HG03045 (cell line): ENCODE data around the gene FGF14.

Experiments used
- ATAC-seq: cut with Tn5 transposase; IDR thresholded peaks from one replicate; pipeline ENCODE4 v1.9.1; 2021; ENCODE audit warnings: mild to moderate bottlenecking, moderate library complexity; ENCODE audit not compliant: unreplicated experiment

The FGF14 gene

DNA sequence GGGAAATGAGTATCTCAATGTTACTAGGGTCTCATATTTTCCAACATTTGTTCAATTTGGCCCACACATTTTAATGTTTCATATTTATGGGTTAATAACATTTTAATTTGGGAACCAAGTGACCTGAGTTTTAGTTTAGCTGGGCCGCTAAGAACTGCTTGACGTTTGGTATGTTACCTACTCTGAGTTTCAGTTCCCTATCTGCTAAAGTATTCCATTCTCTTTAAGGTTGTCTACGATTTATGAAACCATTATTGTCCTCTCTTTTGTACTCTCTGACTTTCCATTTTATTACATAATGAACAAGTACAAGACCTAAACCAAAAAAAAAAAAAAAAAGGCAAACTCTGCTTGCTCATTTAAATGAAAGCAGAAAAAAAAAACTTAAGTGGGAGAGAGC is 89.9 kb downstream of the FGF14 start:
- no peak for ATAC-seq

DNA sequence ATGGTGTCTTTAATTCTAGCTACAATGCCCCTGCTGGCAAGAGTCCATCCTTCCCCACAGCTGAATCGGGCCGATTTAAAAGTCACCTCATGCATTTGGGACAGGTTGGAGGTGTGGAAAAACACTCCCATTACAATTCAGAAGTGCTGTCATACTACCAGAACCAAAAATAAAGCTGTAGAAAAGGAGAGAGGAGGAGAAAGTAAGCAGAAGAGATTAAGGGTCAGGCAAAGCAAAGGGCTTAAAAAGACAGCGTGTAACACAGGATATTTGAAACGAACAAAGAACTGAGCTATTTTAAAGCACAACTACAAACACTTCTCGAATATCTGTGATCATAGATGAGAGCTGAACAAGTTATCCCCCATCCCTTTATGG is 90.4 kb downstream of the FGF14 start:
- no peak for ATAC-seq

DNA sequence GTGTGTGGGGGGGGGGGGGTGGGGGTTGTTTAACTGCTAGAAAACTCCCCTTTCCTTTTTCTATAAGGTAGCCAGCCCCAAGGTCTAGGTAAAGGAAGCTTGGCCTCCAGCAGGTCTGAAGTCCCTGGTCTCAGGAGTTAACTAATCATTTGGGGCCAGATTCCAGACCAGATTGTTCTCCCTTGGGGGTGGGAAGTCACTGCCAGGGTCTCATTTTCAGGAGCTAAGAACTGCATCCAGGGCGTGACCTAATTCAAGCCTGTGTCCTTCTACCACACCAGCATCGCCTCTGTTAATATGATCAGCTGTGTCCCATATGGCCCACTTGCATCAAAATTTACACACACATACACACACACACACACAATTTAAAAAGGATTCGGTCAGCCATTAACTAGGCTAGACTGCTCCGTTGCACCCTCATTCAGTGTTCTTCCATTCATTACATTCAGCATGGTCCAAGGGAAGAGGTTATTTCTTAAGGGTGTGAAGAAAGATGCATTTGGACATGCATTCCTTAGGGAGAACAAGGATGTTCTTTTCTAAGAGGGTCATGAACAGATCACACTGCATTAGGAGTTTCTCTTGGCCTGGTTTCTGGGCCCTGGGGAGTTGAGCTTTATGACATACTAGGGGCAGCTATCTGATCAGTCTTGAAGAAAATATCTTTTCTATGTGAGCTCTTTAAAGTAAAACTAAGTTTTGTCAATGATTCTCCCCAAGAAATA is 91.0 kb downstream of the FGF14 start:
- no peak for ATAC-seq

DNA sequence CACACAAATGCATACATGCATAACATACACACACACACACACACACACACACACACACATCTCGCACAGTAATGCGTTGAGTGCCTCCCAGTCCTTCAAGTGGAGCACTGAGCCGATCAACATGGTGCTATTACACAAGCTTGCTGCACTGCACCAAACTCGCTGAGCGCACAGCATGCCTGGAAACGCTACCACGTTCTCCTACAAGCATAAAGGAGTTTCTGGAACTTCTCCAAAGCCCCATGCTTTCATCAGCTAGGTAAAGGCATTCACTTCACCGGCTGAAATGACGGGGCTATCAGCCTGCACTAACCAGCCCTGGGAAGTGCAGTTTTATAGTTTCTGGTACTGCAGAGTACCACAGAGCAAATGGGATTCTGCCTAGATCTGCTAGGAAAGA is 92.7 kb downstream of the FGF14 start:
- ATAC-seq = no peak

DNA sequence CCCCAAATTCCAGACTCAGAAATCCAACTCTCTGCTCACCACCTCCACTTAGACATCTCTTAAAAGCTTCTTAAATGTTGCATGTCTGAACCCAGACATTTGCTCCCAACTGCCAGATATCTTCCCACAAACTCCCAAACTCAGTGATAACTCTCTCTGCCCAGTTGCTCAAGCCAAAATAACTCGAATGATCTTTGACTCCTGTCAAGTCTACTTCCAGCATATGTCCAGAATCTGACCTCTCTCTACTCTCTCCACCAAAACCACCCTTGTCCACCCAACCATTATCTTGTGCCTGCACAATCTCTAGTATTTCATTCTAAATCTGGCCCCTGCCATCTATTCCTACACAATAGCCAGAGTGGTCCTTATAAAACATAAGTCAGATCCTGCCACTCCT is 99.3 kb downstream of the FGF14 start:
- ATAC-seq = no peak

DNA sequence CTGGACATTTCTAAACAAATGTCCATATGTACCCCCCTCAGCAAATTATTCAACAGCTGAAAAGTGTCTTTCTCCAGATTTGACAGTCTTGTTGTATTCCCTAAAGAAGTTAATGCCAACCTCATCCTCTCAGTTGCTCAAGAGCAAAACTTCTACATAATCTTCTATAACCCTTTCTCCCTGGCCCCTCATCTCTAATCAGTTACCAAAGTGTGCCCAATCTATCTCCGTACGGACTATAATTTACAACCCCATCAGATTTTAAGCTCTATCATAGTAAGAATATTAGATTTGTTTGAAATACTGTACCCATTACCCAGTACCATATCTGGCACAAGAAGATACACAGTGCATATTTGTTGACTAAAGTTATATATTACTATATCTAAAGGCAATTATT is 101.5 kb downstream of the FGF14 start:
- no peak for ATAC-seq

DNA sequence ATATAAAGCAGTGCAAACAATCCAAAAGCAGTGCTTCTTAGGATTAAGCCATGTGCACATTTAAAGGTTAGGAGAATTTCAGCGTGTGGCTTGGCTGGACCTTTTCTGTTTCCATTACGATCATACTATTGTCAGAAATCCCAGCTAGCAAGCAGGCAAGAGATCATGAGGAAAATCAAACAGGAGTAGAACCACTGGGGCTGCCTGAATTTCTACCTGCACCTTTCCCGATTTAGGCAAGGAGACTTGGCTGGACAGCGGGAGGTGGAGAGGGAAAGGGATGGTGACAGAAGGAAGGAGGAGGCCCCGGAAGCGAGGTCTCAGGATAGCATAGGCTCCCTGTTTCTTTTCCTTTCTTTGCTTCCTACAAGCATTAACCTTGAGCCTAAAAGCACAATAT is 102.5 kb downstream of the FGF14 start:
- no peak for ATAC-seq

DNA sequence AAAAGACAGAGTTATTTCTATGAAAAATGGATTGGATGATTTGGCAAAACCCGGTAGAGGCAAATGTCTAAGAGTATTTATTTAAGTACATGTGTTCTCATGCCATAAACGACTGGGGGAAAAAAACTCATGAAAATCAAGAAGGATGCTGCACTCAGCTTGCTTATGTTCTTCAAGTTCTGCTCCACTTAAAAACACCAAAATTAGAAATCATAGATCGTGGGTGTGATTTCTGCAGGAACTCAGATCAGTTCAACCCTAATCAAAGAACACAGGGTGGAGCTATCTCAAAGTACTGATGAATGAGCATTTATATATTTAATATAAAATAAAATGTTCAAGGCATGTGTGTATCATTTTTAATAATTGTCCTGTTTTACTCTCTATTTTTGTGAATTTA is 103.8 kb downstream of the FGF14 start:
- no peak for ATAC-seq

DNA sequence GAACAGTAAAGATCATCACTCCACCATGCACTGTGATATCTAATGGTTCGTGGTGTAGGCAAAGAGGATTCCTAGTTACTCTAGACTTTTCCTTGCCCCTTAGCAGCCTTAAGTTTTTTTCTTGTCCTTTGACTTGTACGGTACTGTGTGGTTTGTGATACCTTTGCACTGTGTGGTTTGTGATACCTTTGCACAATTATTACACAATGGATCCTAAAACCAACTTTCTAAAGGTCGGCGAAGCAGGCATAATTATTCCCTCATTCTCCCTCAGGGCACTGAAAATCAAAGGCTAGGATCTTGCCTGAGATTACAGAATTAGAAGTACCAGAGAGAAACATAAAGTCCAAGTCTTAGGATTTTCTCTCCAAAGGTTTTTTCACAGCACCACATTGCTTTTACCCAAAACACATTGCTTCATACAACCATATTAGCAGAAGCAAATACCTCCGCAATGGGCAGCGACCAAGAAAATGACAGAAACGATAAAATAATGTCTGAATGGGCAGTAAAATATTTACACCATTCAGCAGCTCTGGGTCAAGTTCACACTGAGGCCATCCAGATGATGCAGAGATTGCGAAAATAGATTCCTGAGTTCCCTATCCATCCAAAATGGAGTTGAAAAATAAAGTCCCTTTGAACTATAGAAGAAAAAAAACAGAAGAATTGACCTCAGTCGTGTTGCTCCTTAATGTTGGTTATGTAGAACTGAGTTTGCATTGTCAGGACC is 106.4 kb downstream of the FGF14 start:
- no peak for ATAC-seq

DNA sequence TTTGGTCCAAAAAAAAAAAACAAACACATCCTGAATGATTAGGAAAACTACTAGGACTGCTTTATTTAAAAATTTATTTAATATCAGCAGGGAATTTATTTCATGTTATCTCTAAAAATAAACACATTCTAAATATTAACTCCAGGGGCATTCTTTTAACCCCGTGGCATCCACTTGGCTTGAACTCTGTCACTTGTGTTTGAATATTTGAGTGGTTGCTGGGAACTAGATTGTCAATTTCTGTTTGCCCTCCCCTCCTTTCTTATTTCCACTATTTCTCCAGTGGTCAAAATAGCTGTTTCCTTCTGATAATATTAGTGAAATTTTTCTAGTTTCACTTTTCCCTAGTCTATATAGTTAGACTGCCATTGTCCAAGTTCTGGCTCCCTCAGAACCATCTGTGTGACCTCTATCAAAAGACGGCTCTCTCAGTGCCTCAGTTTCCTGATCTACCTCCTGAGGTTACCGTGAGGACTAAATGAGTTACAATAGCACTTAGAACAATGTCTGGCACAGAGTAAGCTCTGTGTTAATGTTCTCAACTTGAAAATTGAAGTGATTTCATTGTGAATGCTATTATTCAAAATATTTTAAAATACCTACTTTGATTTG is 107.3 kb downstream of the FGF14 start:
- ATAC-seq = no peak

DNA sequence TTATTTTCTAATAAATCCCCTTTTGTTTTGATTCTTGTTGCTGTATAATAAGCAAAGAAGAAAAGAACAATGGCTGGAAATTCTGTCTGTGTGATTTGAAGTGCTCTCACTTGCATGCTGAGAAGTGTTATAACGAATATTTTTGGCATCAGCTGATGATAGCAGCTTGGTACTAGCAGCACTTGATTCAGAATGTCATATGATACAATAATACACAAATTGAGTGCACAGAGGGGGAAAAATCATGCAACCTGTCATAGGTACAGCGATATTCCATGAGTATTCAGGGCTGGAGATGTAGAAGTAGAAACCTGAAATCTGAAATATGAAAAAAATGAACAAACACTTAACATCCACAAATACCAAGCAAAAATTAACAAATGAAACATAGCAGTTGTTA is 108.1 kb downstream of the FGF14 start:
- no peak for ATAC-seq

DNA sequence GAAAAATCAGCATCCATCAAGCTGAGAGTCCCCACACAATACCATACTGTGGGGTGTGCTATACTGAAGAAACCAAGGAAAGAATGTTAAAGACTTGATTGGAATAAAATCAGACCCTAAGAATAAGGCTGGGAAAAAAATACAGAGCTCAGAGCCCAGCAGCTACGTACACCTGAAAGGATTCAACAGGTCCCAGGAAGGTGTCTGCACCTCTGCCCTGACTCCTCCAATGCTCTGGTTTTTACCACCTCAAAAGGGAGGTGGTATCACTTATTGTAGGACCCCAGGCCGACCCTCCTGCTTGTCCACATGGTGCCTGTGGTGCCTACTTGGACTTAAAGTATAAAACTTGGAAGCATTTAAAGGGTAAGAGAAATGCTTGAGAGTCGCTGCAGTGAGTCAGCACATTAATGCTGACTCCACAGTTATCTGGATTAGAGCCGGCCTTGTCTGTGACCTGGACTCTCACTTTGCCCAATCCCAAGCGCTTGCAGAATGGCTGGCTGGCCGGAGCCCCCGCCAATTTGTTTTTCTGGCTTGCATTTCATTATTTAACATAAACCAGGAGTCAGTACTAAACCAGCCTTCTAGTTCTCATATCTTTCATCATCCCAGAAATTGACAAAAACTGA is 110.1 kb downstream of the FGF14 start:
- no peak for ATAC-seq

DNA sequence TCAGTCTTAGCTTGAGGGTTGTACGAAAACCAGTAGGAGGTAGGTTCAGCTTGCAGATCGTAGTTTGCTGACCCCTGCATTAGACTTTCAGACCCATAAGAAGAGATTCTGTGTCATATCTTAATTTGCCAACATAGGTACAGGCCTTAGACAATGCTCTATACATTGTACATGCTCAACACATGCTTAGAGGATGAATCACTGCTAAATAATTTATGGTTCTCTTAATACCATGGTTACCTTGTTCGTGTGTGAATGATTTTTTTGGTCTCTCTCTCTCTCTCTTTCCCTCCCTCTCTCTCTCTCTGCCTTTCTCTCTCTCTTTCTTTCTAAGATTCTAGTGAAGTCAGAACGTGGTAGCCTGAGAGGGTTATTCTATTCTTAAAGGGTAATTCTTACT is 112.2 kb downstream of the FGF14 start:
- ATAC-seq = no peak

DNA sequence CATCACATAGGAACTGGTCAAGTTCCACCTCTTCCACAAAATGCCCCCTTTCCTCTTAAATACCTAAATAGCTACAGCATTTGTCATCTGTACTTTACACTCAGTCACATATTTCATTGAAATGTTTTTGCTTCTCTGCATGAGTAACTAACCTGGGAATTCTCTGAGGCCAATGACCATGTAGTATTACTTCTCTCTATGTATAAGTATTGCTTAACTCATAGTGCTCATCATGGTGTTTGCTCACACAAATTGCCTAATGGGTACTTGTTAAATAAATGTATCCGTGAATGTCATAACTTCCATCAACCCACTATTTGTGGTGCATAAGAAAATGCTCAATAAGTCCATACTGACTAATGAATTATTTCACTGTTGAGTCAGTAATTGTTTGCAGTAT is 115.5 kb downstream of the FGF14 start:
- no peak for ATAC-seq

DNA sequence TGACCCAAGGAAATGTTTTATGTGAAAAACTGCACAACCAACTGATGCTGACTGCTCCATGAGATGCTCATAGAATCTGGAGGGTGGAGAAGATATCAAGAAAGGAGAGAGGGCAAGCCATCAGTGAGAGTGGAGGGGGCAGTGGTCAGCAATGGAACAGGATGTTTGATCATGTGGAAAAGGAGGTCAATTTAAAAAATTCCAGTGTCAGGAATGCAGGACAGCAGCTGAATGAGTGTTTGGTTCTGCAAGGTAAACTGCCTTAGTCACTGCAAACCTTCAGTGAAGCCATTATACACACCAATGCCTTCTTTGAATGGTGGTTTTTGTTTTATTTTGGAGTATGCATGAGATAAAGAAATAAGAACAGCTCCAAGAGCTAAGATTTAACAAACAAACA is 121.5 kb downstream of the FGF14 start:
- ATAC-seq = no peak

DNA sequence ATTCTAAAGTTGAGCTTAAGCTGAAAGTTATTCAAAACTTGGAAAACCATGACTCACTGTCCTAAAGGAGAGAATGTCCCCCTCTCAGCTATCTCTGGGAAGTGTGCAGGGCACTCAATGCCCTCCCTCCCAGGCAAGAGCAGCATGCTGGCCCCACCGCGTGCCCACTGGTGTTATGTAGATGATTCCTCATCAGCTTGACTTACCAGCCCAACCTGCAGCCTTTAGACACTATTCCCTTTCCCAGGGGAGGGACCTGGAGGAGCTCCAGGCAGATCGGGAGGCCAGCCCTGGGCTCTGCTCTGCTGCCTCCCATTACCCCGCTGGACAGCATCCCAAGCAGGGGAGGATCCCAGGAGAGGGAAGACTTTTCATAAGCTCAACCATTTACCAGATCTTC is 124.6 kb downstream of the FGF14 start:
- no peak for ATAC-seq

DNA sequence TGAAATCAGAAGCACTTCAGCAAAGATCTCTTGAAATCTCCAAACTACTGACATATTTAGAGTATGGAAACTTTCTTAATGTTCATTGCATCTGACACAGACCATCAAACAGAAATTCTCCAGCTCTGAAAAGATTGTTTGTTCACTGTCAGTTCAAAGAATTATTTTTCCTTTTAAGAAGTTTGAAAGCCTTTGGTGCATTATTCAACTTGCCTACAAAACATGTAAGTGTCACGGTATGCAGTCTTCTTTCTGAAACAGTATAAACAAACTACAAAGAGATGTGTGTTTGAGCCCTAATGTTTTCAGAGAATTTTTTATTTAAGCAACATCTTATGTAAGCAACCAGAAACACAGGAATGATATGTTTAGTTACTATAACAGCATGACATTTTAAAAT is 125.4 kb downstream of the FGF14 start:
- ATAC-seq = no peak

DNA sequence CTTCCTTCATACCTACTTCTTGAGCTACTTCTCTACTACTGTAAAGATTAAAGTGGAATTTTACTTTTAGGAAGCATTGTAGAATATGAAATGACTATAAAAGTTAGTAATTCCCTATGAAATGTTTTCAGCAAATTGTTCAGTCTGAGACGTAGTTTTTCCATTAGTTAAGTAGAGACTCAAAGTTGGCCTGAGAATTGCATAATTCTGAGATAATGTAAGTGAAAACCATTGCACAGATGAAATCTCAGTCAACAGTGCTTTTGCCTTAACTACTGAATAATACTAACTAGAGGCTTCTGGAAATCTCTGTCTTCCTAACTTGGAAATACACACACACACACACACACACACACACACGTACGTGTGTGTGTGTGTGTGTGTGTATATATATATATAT is 125.9 kb downstream of the FGF14 start:
- ATAC-seq = no peak

DNA sequence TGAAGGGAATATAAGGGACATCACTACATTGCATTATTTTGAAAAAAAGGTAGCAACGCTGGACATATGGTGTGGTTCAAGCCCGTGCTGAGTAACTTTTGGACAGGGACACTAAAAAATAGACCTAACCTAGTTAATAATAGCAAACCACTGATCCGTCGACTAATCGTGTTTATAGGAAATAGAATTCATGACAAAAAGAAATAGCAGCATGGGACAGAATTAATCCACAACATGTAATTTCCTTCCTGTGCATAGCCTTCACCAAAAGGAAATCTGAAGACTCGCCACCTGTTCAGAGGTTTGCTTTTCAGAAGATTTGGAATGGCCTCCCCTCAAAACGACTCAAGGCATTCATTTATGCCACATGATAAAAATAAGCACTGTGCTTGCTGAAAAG is 128.7 kb downstream of the FGF14 start:
- ATAC-seq = no peak

DNA sequence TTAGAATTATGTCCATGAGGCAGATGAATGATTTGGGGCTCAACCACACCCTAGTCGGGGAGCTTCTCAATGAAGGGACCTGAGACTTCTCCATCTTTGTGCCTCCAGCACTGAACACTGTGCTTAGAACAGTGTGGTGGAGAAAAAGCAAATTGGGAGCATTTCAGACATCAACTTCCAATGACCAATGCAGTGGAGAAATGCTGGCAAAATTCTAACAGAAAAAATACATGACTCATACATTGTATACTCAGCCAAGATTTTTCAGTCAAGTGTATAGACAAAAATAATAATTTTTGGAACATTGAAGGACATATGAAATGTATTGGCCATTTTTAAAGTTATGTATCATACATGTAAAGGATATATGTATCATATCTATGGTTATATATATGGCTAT is 134.7 kb downstream of the FGF14 start:
- no peak for ATAC-seq

DNA sequence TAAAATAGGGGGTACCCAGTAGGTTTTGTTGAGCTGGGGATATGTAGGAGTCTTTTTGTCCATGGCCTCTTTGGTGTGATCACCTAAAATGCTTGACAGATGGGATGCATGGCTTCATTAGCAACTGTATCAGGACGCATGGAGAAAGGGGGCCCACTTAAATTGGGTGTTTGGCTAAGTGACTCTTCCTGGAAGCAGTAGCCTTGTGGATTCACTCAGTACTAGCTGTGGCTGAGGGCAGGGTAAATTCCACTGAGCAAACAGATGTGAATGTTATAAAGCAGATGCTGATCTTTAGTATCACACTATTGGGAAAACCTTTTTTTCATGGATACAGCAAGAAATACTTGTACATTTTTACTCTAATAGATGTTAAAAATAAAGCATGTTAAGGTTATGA is 140.0 kb downstream of the FGF14 start:
- ATAC-seq = no peak

DNA sequence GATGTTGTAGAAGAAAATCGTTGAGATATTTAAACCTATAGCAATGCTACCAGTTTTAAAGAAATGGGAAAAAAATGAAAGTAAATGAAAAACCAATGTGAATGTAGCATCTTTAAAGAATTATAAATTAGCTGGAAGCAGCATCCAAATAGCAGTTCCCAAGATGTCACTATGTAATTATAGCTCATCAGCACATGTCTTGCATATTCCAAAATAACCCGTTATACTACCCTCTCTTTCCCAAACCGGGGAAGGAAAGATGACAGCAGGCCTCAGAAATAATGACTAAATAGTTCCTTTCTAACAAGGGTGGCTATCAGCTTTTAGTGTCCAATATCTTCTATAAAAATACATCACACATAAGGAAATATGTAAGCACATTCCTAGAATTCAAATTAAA is 140.5 kb downstream of the FGF14 start:
- ATAC-seq = no peak
